HepG2 (cell line): ENCODE results near the gene TSPAN32. TPM values are rescaled to one million over a fixed set of nuclear protein-coding genes. Genes with fewer than 3 reads are reported as not detected.

Experiments
- ATAC-seq: fragments of 200-7000 bp; cut with Tn5 transposase; 3 replicates; pipeline ENCODE4 v1.9.1; 2020; ENCODE audit warnings: mild to moderate bottlenecking, moderate library complexity
- BruUV-seq: library from RNA; stranded (reverse); fragments of 400-500 nt; replicated peaks from 2 replicates; lab custom pipeline; 2021; lab: Mats Ljungman, UMichigan
- CTCF ChIA-PET: fragments of 300-600 bp; formaldehyde crosslinking; extraction: SDS; loops from one replicate; lab custom pipeline; 2021; ENCODE audit warnings: low total read pairs, inconsistent platforms, low intra/inter-chr PET ratio; lab: Yijun Ruan, JAX
- POLR2A ChIA-PET: fragments of 350-600 bp; sonication (Branson Sonifier 250); formaldehyde crosslinking; loops from one replicate; lab custom pipeline; 2020; ENCODE audit warnings: antibody characterized with exemption, inconsistent platforms; lab: Yijun Ruan, JAX
- DNase-seq: peaks from one replicate; pipeline ENCODE4 v3.0.0-alpha.2; 2015; ENCODE audit warnings: low spot score
- FAIRE-seq: peaks from 3 replicates; lab custom pipeline; 2011; peaks lifted over from hg19 to GRCh38; lab: Jason Lieb, UNC
- H2AFZ ChIP-seq: one replicate; pipeline ENCODE4 v1.6.1; 2011; ENCODE audit warnings: low read length, inconsistent platforms
- H3K27ac ChIP-seq: fragments of 300-600 bp; 3 replicates; pipeline ENCODE4 v1.8.0; 2011; ENCODE audit warnings: mixed run types, mild to moderate bottlenecking, mixed read lengths, low read length, inconsistent platforms; ENCODE audit not compliant: insufficient read depth; ENCODE audit errors: extremely low read length
- H3K27me3 ChIP-seq, 2 experiments: fragments of 200-600 bp in 1 of 2; 2 replicates in 1 of 2; 3 replicates in 1 of 2; pipeline versions ENCODE4 v1.6.0 to v1.8.0; 2011; ENCODE audit warnings: low read length in 2 of 2, mild to moderate bottlenecking in 2 of 2, moderate library complexity in 2 of 2, inconsistent platforms in 1 of 2; ENCODE audit not compliant: insufficient read depth in 2 of 2, control insufficient read depth in 1 of 2
- H3K36me3 ChIP-seq, 2 experiments: fragments of 200-600 bp in 1 of 2; replicated peaks in 1 of 2; 2 replicates in 1 of 2; 3 replicates in 1 of 2; pipeline versions ENCODE4 v1.5.1 to v1.8.0; 2011; ENCODE audit warnings: low read length in 2 of 2, inconsistent platforms in 1 of 2; ENCODE audit not compliant: insufficient read depth in 2 of 2, control insufficient read depth in 1 of 2
- H3K4me1 ChIP-seq: 2 replicates; pipeline ENCODE4 v1.5.1; 2012; ENCODE audit warnings: low read length, inconsistent platforms; ENCODE audit not compliant: insufficient read depth
- H3K4me2 ChIP-seq: 2 replicates; pipeline ENCODE4 v1.6.0; 2011; ENCODE audit warnings: low read depth, low read length, inconsistent platforms
- H3K4me3 ChIP-seq, 3 experiments: fragments of 200-600 bp in 1 of 3; sonication (generic), shearing (Covaris generic) in 1 of 3; replicated peaks in 1 of 3; 2 replicates each; pipeline ENCODE4 v1.5.1; 2011 to 2016; ENCODE audit warnings: low read length in 3 of 3, inconsistent platforms in 2 of 3, low read depth in 2 of 3, mild to moderate bottlenecking in 2 of 3, control low read depth in 1 of 3, mixed read lengths in 1 of 3; ENCODE audit not compliant: insufficient read depth in 1 of 3
- H3K79me2 ChIP-seq: one replicate; pipeline ENCODE4 v1.6.1; 2011; ENCODE audit warnings: low read length, inconsistent platforms; ENCODE audit not compliant: insufficient read depth
- H3K9ac ChIP-seq: 2 replicates; pipeline ENCODE4 v1.6.0; 2011; ENCODE audit warnings: mild to moderate bottlenecking, low read depth, low read length, inconsistent platforms; ENCODE audit not compliant: insufficient read depth
- H3K9me3 ChIP-seq: 2 replicates; pipeline ENCODE4 v1.5.1; 2012; ENCODE audit warnings: mild to moderate bottlenecking, low read length
- H4K20me1 ChIP-seq: 2 replicates; pipeline ENCODE4 v1.6.0; 2011; ENCODE audit warnings: inconsistent platforms, mild to moderate bottlenecking, low read length, moderate library complexity; ENCODE audit not compliant: insufficient read depth
- CEBPB ChIP-seq: IDR thresholded peaks from 2 replicates; pipeline ENCODE4 v1.6.1; 2011; ENCODE audit warnings: low read depth, low read length, improper control_type of control experiment, borderline replicate concordance
- GLI4 ChIP-seq: sonication (generic); formaldehyde crosslinking; IDR thresholded peaks from 2 replicates; pipeline ENCODE4 v1.5.1; 2020; ENCODE audit warnings: missing genetic modification reagents, mild to moderate bottlenecking, moderate library complexity, borderline replicate concordance
- IKZF4 ChIP-seq: sonication (generic); formaldehyde crosslinking; IDR thresholded peaks from 2 replicates; pipeline ENCODE4 v1.5.1; 2020; ENCODE audit warnings: borderline replicate concordance, mild to moderate bottlenecking, low read depth, missing genetic modification reagents; ENCODE audit errors: not compliant biosample characterization
- ISL2 ChIP-seq: sonication (generic); formaldehyde crosslinking; IDR thresholded peaks from 2 replicates; pipeline ENCODE4 v1.5.0; 2020; ENCODE audit warnings: missing genetic modification reagents
- NFE2 ChIP-seq: sonication (generic); formaldehyde crosslinking; IDR thresholded peaks from 2 replicates; pipeline ENCODE4 v1.4.0; 2020; ENCODE audit warnings: missing genetic modification reagents
- PITX1 ChIP-seq: sonication (generic); formaldehyde crosslinking; IDR thresholded peaks from 2 replicates; pipeline ENCODE4 v1.5.1; 2020; ENCODE audit warnings: mild to moderate bottlenecking, missing genetic modification reagents
- RCOR2 ChIP-seq: IDR thresholded peaks from 2 replicates; pipeline ENCODE4 v1.6.1; 2016; ENCODE audit warnings: missing biosample characterization, missing genetic modification reagents
- SETDB1 ChIP-seq: sonication (generic); formaldehyde crosslinking; IDR thresholded peaks from 2 replicates; pipeline ENCODE4 v1.5.1; 2020; ENCODE audit warnings: missing genetic modification reagents, mild to moderate bottlenecking, borderline replicate concordance
- ZBTB8A ChIP-seq: sonication (generic); formaldehyde crosslinking; IDR thresholded peaks from 2 replicates; pipeline ENCODE4 v1.4.0; 2020; ENCODE audit warnings: mild to moderate bottlenecking, low read depth, missing genetic modification reagents, borderline replicate concordance
- ZFP36 ChIP-seq: fragments of 150-350 bp; IDR thresholded peaks from 2 replicates; pipeline ENCODE4 v1.6.1; 2018; ENCODE audit warnings: borderline replicate concordance, low read length, low read depth; ENCODE audit not compliant: partially characterized antibody
- ZNF672 ChIP-seq: sonication (generic); formaldehyde crosslinking; IDR thresholded peaks from 2 replicates; pipeline ENCODE4 v1.8.1; 2022; ENCODE audit warnings: missing genetic modification reagents
- ZNF781 ChIP-seq: sonication (generic); formaldehyde crosslinking; IDR thresholded peaks from 2 replicates; pipeline ENCODE4 v1.5.1; 2020; ENCODE audit warnings: borderline replicate concordance, mild to moderate bottlenecking, missing genetic modification reagents; ENCODE audit errors: not compliant biosample characterization
- ZNF790 ChIP-seq: sonication (generic); formaldehyde crosslinking; IDR thresholded peaks from 2 replicates; pipeline ENCODE4 v1.8.0; 2022; ENCODE audit warnings: missing genetic modification reagents, mild to moderate bottlenecking, borderline replicate concordance
- WGBS: methylation state at CpG from one replicate; pipeline ENCODE4 v1.1.6; 2017; ENCODE audit warnings: low lambda C conversion rate; 5-methylcytosine and 5-hydroxymethylcytosine counted together
- in situ Hi-C: cut with HindIII; loops from 2 replicates; pipeline ENCODE4 v1.10.0; 2017; ENCODE audit warnings: low pct_unique_long_range_greater_than_20kb; ENCODE audit not compliant: extremely low pct_ligation_motif_present
- intact Hi-C: fragments of 100-400 bp; cut with micrococcal nuclease; formaldehyde crosslinking; loops from one replicate; pipeline ENCODE4 v1.10.0; 2022; ENCODE audit not compliant: unreplicated experiment
- polyA plus RNA-seq, 8 experiments: library from polyadenylated mRNA; depleted of rRNA in 3 of 8; stranded (reverse) in 7 of 8; unstranded in 1 of 8; fragments of >200 nt; fragmentation: Illumina TruSeq in 4 of 8; extraction: Trizol in 4 of 8; gene quantifications; 2 replicates each; pipeline versions ENCODE4 v1.2.1 to v1.2.3, GENCODE V29; 2011 to 2016; ENCODE audit warnings: low read depth in 4 of 8, missing spikeins in 1 of 8, mixed read lengths in 1 of 8; ENCODE audit not compliant: insufficient read depth in 1 of 8
- total RNA-seq, 5 experiments: library from RNA; depleted of rRNA; stranded (reverse); fragments of >200 nt; fragmentation: Illumina TruSeq; extraction: Trizol; gene quantifications; 2 replicates each; pipeline ENCODE4 v1.2.3, GENCODE V29; 2016; ENCODE audit warnings: low read depth in 1 of 5
- TF ChIP-seq, protein P1 (sequence below): IDR thresholded peaks from 2 replicates; pipeline ENCODE4 v1.6.1; 2018; ENCODE audit warnings: missing genetic modification reagents
- TF ChIP-seq, protein P2 (sequence below): sonication (generic); formaldehyde crosslinking; IDR thresholded peaks from 2 replicates; pipeline ENCODE4 v1.4.0; 2020; ENCODE audit warnings: missing genetic modification reagents

The TSPAN32 gene
- total and polyA plus RNA-seq, 2 of the 13 experiments (the other 11 are each of a cell fraction or from before 2014, with no cell fraction given), result 0.09 to 0.70 TPM

DNA sequence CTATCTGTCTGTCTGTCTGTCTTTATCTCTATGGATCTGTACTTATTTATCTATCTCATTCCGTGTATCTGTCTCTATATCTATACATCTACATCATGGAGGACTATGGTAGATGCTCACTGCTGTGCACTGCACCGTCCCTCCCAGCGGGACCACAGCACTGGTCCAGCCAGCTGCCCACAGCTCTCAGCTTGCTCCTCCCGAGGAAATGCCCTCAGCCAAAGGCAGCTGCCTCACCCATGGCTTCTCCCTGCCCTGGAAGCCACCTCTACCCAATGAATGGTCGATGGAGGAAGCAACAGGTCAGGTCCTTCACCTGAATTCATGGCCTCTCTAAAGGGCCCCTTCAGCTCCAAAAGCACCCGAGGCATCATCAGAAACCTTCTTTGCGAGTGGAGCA lies 60.6 kb downstream of the TSPAN32 start:
- Histone ChIP-seq H3K27ac (no peak overlapping the region), H3K9ac (no peak overlapping the region), H3K36me3 (no peaks in the 10 kb centered on the region), H2AFZ (no peak overlapping the region), H3K9me3 (no peaks in the 10 kb centered on the region), H3K4me2 (no peak overlapping the region), H4K20me1 (no peaks in the 10 kb centered on the region), H3K27me3 (peaks cover 19 to 87% of the 10 kb centered on the region in 2 experiments), H3K4me1 (no peaks in the 10 kb centered on the region), H3K4me3 (no peak overlapping the region), H3K79me2 (no peaks in the 10 kb centered on the region)
- ChIA-PET POLR2A (no interaction called here), CTCF (no interaction called here)
- ATAC-seq (no peak), FAIRE-seq (no peak), DNase-seq (no peak)
- in situ Hi-C loops (no loop called here), intact Hi-C loops (no loop called here)
- no TSS peak for BruUV-seq
- 25% methylated on average over 6 of the region's 7 CpGs for WGBS
- TF ChIP-seq ISL2 (CRISPR knock-in tag) (no peak), ZFP36 (no peak), CEBPB (no peak), GLI4 (CRISPR knock-in tag) (no peak), SETDB1 (CRISPR knock-in tag) (no peak), ZNF790 (CRISPR knock-in tag) (no peak), NFE2 (CRISPR knock-in tag) (no peak), ZNF781 (CRISPR knock-in tag) (no peak)

DNA sequence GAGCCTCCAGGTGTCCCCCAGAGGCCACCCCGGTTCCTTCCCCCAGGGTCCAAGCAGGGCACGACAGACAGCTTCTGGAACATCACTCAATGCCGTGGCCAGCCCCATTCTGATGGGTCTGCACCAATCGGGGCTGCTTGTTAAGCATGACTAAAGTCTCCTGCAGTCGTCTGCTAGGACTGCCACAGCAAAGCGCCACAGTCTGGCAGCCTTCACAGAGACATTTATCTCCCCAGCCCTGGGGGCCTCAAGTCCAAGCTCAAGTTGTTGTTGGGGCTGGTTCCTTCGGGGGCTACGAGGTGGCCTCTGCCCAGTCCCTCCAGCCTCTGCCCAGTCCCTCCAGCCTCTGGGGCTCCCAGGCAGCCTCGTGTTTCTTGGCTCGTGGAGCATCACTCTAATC lies 61.3 kb downstream of the TSPAN32 start:
- no peak for FAIRE-seq
- no peaks in the 10 kb centered on the region for H3K4me1 ChIP-seq
- TF ChIP-seq RCOR2 (CRISPR knock-in tag) (no peak), IKZF4 (no peak), PITX1 (CRISPR knock-in tag) (no peak), ZBTB8A (no peak), ZNF672 (no peak)
- TF ChIP-seq, protein P1, sequence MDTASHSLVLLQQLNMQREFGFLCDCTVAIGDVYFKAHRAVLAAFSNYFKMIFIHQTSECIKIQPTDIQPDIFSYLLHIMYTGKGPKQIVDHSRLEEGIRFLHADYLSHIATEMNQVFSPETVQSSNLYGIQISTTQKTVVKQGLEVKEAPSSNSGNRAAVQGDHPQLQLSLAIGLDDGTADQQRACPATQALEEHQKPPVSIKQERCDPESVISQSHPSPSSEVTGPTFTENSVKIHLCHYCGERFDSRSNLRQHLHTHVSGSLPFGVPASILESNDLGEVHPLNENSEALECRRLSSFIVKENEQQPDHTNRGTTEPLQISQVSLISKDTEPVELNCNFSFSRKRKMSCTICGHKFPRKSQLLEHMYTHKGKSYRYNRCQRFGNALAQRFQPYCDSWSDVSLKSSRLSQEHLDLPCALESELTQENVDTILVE, result no peak
- TF ChIP-seq, protein P2, sequence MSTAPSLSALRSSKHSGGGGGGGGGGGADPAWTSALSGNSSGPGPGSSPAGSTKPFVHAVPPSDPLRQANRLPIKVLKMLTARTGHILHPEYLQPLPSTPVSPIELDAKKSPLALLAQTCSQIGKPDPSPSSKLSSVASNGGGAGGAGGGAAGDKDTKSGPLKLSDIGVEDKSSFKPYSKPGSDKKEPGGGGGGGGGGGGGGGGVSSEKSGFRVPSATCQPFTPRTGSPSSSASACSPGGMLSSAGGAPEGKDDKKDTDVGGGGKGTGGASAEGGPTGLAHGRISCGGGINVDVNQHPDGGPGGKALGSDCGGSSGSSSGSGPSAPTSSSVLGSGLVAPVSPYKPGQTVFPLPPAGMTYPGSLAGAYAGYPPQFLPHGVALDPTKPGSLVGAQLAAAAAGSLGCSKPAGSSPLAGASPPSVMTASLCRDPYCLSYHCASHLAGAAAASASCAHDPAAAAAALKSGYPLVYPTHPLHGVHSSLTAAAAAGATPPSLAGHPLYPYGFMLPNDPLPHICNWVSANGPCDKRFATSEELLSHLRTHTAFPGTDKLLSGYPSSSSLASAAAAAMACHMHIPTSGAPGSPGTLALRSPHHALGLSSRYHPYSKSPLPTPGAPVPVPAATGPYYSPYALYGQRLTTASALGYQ (CRISPR knock-in tag), result no peak

More for the DNA sequence above, 61.3 kb downstream of the TSPAN32 start:
- BruUV-seq, result no TSS peak
- DNase-seq, result no peak
- intact Hi-C loops, result no loop called here
- Histone ChIP-seq H3K27me3 (peaks cover 19 to 87% of the 10 kb centered on the region in 2 experiments), H4K20me1 (no peaks in the 10 kb centered on the region), H3K9ac (no peak overlapping the region), H2AFZ (no peak overlapping the region), H3K36me3 (no peaks in the 10 kb centered on the region), H3K27ac (no peak overlapping the region), H3K9me3 (no peaks in the 10 kb centered on the region), H3K4me2 (no peak overlapping the region), H3K79me2 (no peaks in the 10 kb centered on the region), H3K4me3 (no peak overlapping the region)
- CTCF ChIA-PET, result no interaction called here
- WGBS, result 24% methylated on average over 6 of the region's 10 CpGs
- POLR2A ChIA-PET, result no interaction called here
- in situ Hi-C loops, result no loop called here
- ATAC-seq, result no peak
